ENCODE measurements around the gene NXPH3. TPM values are rescaled to one million over a fixed set of nuclear protein-coding genes. Genes with fewer than 3 reads are reported as not detected.

Gene NXPH3
- polyA plus RNA-seq, 1 donor = 0.52 TPM

DNA sequence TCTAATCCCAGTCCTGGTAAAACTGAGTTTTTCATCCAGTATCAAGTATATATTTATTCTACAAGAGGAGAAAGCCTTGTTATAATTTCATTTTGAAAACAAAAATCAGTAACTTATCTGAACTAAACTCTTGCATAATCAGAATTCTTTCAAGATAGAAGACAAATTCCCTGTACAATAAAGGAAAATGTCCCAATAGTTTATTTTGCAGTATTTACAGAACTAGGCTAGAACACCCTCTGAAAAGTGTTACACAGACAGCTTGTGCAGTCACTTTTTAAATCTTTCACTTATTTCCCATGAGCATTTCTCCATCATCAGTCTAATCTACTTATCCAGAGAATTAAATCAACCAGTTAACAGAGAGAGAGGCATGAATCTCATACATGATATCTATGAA lies 53.8 kb downstream of the NXPH3 start:
- no peak for DNase-seq
- Histone ChIP-seq H3K27me3 (ENCODE audit: control insufficient read depth, insufficient read depth, low read length) (no peaks in the 10 kb centered on the region), H3K27ac (ENCODE audit: low read length) (no peak overlapping the region), H3K4me1 (ENCODE audit: control insufficient read depth, insufficient read depth, low read length) (peaks cover 2% of the 10 kb centered on the region), H3K9me3 (ENCODE audit: control insufficient read depth, low read depth, low read length) (no peaks in the 10 kb centered on the region), H3K4me3 (ENCODE audit: low read length) (no peak overlapping the region), H3K36me3 (ENCODE audit: control insufficient read depth, insufficient read depth, low read length) (no peaks in the 10 kb centered on the region)

DNA sequence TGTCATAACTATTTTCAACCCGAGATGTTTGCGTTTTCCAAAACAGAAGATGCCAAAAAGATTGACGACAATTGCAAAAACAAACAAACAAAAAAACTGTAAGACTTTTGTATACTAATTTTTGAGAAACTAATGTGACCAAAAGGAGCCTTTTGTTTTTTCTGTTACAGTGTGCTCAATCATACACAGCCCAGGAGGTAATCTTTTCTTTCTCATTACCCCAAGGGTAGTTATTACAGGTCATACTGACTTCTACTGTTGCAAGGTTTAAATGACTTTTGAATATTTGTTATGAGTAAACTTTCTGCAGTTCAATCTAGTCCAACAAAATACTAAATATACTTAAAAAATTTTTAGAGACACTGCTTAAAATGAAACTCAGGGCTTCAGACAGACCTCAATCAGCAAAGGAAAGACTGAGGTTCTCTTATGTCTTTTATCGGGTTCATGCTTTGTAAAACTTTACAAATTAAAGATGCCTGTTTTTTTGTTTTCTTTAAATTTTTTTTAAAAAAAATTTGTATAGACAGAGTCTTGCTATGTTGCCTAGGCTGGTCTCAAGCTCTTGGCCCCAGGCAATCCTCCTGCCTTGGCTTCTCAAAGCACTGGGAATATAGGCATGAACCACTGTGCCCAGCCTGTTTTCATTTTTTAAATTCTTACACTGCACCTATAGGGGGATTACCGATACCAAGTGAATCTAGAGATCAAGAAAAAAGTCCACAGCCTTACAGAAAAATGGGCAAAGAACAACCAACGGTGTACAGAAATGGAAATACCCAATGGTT lies 54.6 kb downstream of the NXPH3 start:
- peaks cover 2% of the 10 kb centered on the region for H3K4me1 ChIP-seq (ENCODE audit: control insufficient read depth, insufficient read depth, low read length)
- no peaks in the 10 kb centered on the region for H3K9me3 ChIP-seq (ENCODE audit: control insufficient read depth, low read depth, low read length)
- H3K27me3 ChIP-seq (ENCODE audit: control insufficient read depth, insufficient read depth, low read length) = no peaks in the 10 kb centered on the region
- DNase-seq = no peak
- no peak overlapping the region for H3K27ac ChIP-seq (ENCODE audit: low read length)
- no peaks in the 10 kb centered on the region for H3K36me3 ChIP-seq (ENCODE audit: control insufficient read depth, insufficient read depth, low read length)
- H3K4me3 ChIP-seq (ENCODE audit: low read length) = no peak overlapping the region
- 94% methylated on average over 4 of the region's 6 CpGs for WGBS (ENCODE audit: insufficient coverage, low lambda C conversion rate)

DNA sequence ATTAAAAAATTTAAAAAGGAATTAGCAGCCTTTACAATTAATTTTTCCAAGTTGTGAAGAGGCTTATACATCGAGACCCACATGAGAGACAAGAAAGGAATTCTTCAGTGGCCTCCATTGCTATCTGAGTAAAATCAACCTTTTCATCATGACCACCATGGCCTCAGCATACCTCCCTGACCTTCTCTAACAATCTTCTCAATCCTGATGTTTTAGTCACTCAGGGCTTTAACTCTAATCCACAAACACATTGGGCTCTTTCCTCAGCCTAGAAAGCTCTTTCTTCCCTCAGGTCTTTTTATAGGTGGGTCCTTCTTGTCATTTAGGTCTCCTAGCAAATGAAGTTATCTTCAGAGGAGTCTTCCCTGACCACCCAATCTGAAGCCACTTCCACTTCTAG lies 55.8 kb downstream of the NXPH3 start:
- H3K36me3 ChIP-seq (ENCODE audit: control insufficient read depth, insufficient read depth, low read length) = no peaks in the 10 kb centered on the region
- H3K4me1 ChIP-seq (ENCODE audit: control insufficient read depth, insufficient read depth, low read length) = peaks cover 2% of the 10 kb centered on the region
- DNase-seq = no peak
- H3K27me3 ChIP-seq (ENCODE audit: control insufficient read depth, insufficient read depth, low read length) = no peaks in the 10 kb centered on the region
- H3K4me3 ChIP-seq (ENCODE audit: low read length) = no peak overlapping the region
- no peak overlapping the region for H3K27ac ChIP-seq (ENCODE audit: low read length)
- WGBS (ENCODE audit: insufficient coverage, low lambda C conversion rate) = no CpG with 5 or more reads among the region's 1 CpG
- H3K9me3 ChIP-seq (ENCODE audit: control insufficient read depth, low read depth, low read length) = no peaks in the 10 kb centered on the region

Other genes starting within 250 kb of the NXPH3 start
- 20.1 TPM for gene ZNF652, start 213.6 kb upstream of the NXPH3 start, polyA plus RNA-seq
- gene PHB1, start 161.0 kb upstream of the NXPH3 start, polyA plus RNA-seq = 160 TPM
- gene NGFR, start 80.6 kb upstream of the NXPH3 start, polyA plus RNA-seq = 20.4 TPM
- 54.3 TPM for gene SPOP, start 102.2 kb downstream of the NXPH3 start, polyA plus RNA-seq
- gene SLC35B1, start 132.1 kb downstream of the NXPH3 start, polyA plus RNA-seq = 61.2 TPM
- gene FAM117A, start 188.3 kb downstream of the NXPH3 start, polyA plus RNA-seq = 10.9 TPM
- gene KAT7, start 212.8 kb downstream of the NXPH3 start, polyA plus RNA-seq = 31.6 TPM

All from large intestine (tissue), 3 donors.